DLD1 (cell line): ENCODE results near the gene RALY.

ENCODE experiments used
- in situ Hi-C: cut with HindIII; loops from 2 replicates; pipeline ENCODE4 v1.10.0; 2017; ENCODE audit warnings: low sequenced_read_pairs

Gene RALY

GRCh38 chr20:34100576-34100975, 106.9 kb downstream of the RALY start:
- in situ Hi-C loops, result loop anchor here (10.0 kb wide), 1 partner anchor 74 kb away; no protein-coding TSS in a partner anchor

GRCh38 chr20:34102342-34102741, 108.6 kb downstream of the RALY start:
- in situ Hi-C loops, result loop anchor here (10.0 kb wide), 1 partner anchor 72 kb away; no protein-coding TSS in a partner anchor

- in situ Hi-C loops, result loop anchor here (10.0 kb wide), 1 partner anchor 71 kb away; no protein-coding TSS in a partner anchor
Observed at GRCh38 chr20:34104059-34104458, 110.3 kb downstream of the RALY start.

GRCh38 chr20:34105978-34106675, 112.4 kb downstream of the RALY start:
- in situ Hi-C loops, result loop anchor here (10.0 kb wide), 1 partner anchor 69 kb away; no protein-coding TSS in a partner anchor

GRCh38 chr20:34108616-34109174, 115.0 kb downstream of the RALY start:
- in situ Hi-C loops, result loop anchor here (10.0 kb wide), 1 partner anchor 66 kb away; no protein-coding TSS in a partner anchor

GRCh38 chr20:34109442-34109841, 115.7 kb downstream of the RALY start:
- in situ Hi-C loops, result loop anchor here (10.0 kb wide), 1 partner anchor 65 kb away; no protein-coding TSS in a partner anchor

- in situ Hi-C loops, result no loop called here
Observed at GRCh38 chr20:34110025-34110744, 116.5 kb downstream of the RALY start.

- in situ Hi-C loops, result no loop called here
Observed at GRCh38 chr20:34110745-34111641, 117.3 kb downstream of the RALY start.

GRCh38 chr20:34111702-34112599, 118.2 kb downstream of the RALY start, which contains the start of gene EIF2S2:
EIF2S2 (minus strand) TSS chr20:34112243; CDS start chr20:34112110, 133 bp downstream.
- in situ Hi-C loops, result no loop called here

GRCh38 chr20:34112600-34113101, 118.9 kb downstream of the RALY start:
- in situ Hi-C loops, result no loop called here

- in situ Hi-C loops, result no loop called here
Observed at GRCh38 chr20:34114809-34115208, 121.1 kb downstream of the RALY start.

- in situ Hi-C loops, result no loop called here
Observed at GRCh38 chr20:34115232-34115631, 121.5 kb downstream of the RALY start.

GRCh38 chr20:34120213-34120612, 126.5 kb downstream of the RALY start:
- in situ Hi-C loops, result no loop called here

GRCh38 chr20:34122274-34122980, 128.7 kb downstream of the RALY start:
- in situ Hi-C loops, result no loop called here

GRCh38 chr20:34123309-34123708, 129.6 kb downstream of the RALY start:
- in situ Hi-C loops, result no loop called here

GRCh38 chr20:34124469-34125249, 130.9 kb downstream of the RALY start:
- in situ Hi-C loops, result no loop called here

GRCh38 chr20:34127792-34128191, 134.1 kb downstream of the RALY start:
- in situ Hi-C loops, result no loop called here
